K562 (cell line): ENCODE data around the gene MCM7. TPM values are rescaled to one million over a fixed set of nuclear protein-coding genes. Genes with fewer than 3 reads are reported as not detected.

Experiments
- CXXC5 ChIP-seq: fragments of 250-450 bp; sonication (Bioruptor Pico); IDR thresholded peaks from 2 replicates; pipeline ENCODE4 v1.8.0; 2022; ENCODE audit warnings: inconsistent platforms, mild to moderate bottlenecking, moderate library complexity
- HMGXB4 ChIP-seq: sonication (generic); formaldehyde crosslinking; IDR thresholded peaks from 2 replicates; pipeline ENCODE4 v1.8.1; 2023; ENCODE audit warnings: mild to moderate bottlenecking, missing genetic modification reagents
- HNRNPL ChIP-seq: fragments of 200-400 bp; formaldehyde crosslinking; IDR thresholded peaks from 2 replicates; pipeline ENCODE4 v1.6.1; 2017; ENCODE audit warnings: low read depth, mild to moderate bottlenecking, low read length
- MAFF ChIP-seq: IDR thresholded peaks from 2 replicates; pipeline ENCODE4 v1.6.1; 2012; ENCODE audit warnings: low read length, improper control_type of control experiment
- NCOR1 ChIP-seq: fragments of 450-650 bp; IDR thresholded peaks from 2 replicates; pipeline ENCODE4 v1.6.1; 2016; ENCODE audit warnings: mild to moderate bottlenecking, moderate library complexity
- POLR2H ChIP-seq: IDR thresholded peaks from 2 replicates; pipeline ENCODE4 v1.6.1; 2016; ENCODE audit warnings: missing genetic modification characterization, low read depth, mild to moderate bottlenecking, control low read depth, missing compliant biosample characterization, moderate library complexity
- RBBP5 ChIP-seq: fragments of 200-600 bp; sonication (generic); IDR thresholded peaks from 2 replicates; pipeline ENCODE4 v1.6.1; 2012; ENCODE audit warnings: borderline replicate concordance, mild to moderate bottlenecking, low read length, control low read depth, inconsistent platforms; ENCODE audit not compliant: insufficient read depth, poor library complexity, severe bottlenecking
- STAG1 ChIP-seq: sonication (generic); formaldehyde crosslinking; IDR thresholded peaks from 2 replicates; pipeline ENCODE4 v1.5.0; 2020; ENCODE audit warnings: missing genetic modification reagents, borderline replicate concordance
- U2AF2 ChIP-seq: fragments of 200-400 bp; formaldehyde crosslinking; optimal IDR thresholded peaks from 2 replicates; pipeline ENCODE3; 2017; ENCODE audit warnings: low read depth, mild to moderate bottlenecking, low read length
- ZBTB1 ChIP-seq: sonication (generic); formaldehyde crosslinking; IDR thresholded peaks from 2 replicates; pipeline ENCODE4 v1.8.1; 2023; ENCODE audit warnings: missing genetic modification reagents, low read depth, mild to moderate bottlenecking, borderline replicate concordance
- ZNF224 ChIP-seq: sonication (generic); formaldehyde crosslinking; IDR thresholded peaks from 2 replicates; pipeline ENCODE4 v1.8.0; 2022; ENCODE audit warnings: mild to moderate bottlenecking, missing genetic modification reagents
- ZNF274 ChIP-seq: IDR thresholded peaks from 2 replicates; pipeline ENCODE4 v1.6.1; 2011; ENCODE audit warnings: low read depth, mild to moderate bottlenecking, low read length, moderate library complexity, borderline replicate concordance
- polyA plus RNA-seq, 8 experiments: library from polyadenylated mRNA; depleted of rRNA in 4 of 8; stranded (reverse) in 5 of 8; unstranded in 3 of 8; fragments of >200 nt; fragmentation: Nextera tagmentation in 2 of 8; fragmentation: Illumina TruSeq in 1 of 8; extraction: Ambion mirVana in 2 of 8; extraction: Trizol in 1 of 8; gene quantifications; 2 replicates each; pipeline versions ENCODE4 v1.2.1 to v1.2.3, GENCODE V29; 2011 to 2014; ENCODE audit warnings: inconsistent platforms in 1 of 8, missing spikeins in 1 of 8
- total RNA-seq, 7 experiments: library from RNA; depleted of rRNA in 6 of 7; stranded (reverse); fragments of >200 nt in 6 of 7; fragmentation: Illumina TruSeq in 2 of 7; extraction: Trizol in 2 of 7; gene quantifications; 2 replicates each; pipeline versions ENCODE4 v1.2.1 to v1.2.3, GENCODE V29; 2011 to 2021; ENCODE audit warnings: low replicate concordance in 1 of 7
- TF ChIP-seq, protein P1 (sequence below): fragments of 250-450 bp; sonication (Bioruptor Pico); IDR thresholded peaks from 2 replicates; pipeline ENCODE4 v1.4.0; 2020
- TF ChIP-seq, protein P2 (sequence below): fragments of 450-650 bp; IDR thresholded peaks from 2 replicates; pipeline ENCODE4 v1.6.1; 2014; ENCODE audit warnings: low read depth, mild to moderate bottlenecking, moderate library complexity, borderline replicate concordance
- TF ChIP-seq, protein P3 (sequence below), 3 experiments: IDR thresholded peaks in 2 of 3; conservative IDR thresholded peaks in 1 of 3; 2 replicates each; pipeline ENCODE4 v1.5.1; 2011 to 2012; ENCODE audit warnings: low read length in 3 of 3, mild to moderate bottlenecking in 3 of 3, control low read depth in 2 of 3, improper control_type of control experiment in 1 of 3, inconsistent platforms in 1 of 3, low read depth in 1 of 3, mixed read lengths in 1 of 3, moderate library complexity in 1 of 3; ENCODE audit not compliant: insufficient read depth in 2 of 3

Gene MCM7
- total and polyA plus RNA-seq, 9 of the 15 experiments (the other 6 are each of a cell fraction or from before 2014, with no cell fraction given), result 329 to 856 (median 437) TPM

GRCh38 chr7:100088621-100089457, 12.4 kb downstream of the MCM7 start, which contains the start of gene COPS6 (continued):
- TF ChIP-seq, protein P1, sequence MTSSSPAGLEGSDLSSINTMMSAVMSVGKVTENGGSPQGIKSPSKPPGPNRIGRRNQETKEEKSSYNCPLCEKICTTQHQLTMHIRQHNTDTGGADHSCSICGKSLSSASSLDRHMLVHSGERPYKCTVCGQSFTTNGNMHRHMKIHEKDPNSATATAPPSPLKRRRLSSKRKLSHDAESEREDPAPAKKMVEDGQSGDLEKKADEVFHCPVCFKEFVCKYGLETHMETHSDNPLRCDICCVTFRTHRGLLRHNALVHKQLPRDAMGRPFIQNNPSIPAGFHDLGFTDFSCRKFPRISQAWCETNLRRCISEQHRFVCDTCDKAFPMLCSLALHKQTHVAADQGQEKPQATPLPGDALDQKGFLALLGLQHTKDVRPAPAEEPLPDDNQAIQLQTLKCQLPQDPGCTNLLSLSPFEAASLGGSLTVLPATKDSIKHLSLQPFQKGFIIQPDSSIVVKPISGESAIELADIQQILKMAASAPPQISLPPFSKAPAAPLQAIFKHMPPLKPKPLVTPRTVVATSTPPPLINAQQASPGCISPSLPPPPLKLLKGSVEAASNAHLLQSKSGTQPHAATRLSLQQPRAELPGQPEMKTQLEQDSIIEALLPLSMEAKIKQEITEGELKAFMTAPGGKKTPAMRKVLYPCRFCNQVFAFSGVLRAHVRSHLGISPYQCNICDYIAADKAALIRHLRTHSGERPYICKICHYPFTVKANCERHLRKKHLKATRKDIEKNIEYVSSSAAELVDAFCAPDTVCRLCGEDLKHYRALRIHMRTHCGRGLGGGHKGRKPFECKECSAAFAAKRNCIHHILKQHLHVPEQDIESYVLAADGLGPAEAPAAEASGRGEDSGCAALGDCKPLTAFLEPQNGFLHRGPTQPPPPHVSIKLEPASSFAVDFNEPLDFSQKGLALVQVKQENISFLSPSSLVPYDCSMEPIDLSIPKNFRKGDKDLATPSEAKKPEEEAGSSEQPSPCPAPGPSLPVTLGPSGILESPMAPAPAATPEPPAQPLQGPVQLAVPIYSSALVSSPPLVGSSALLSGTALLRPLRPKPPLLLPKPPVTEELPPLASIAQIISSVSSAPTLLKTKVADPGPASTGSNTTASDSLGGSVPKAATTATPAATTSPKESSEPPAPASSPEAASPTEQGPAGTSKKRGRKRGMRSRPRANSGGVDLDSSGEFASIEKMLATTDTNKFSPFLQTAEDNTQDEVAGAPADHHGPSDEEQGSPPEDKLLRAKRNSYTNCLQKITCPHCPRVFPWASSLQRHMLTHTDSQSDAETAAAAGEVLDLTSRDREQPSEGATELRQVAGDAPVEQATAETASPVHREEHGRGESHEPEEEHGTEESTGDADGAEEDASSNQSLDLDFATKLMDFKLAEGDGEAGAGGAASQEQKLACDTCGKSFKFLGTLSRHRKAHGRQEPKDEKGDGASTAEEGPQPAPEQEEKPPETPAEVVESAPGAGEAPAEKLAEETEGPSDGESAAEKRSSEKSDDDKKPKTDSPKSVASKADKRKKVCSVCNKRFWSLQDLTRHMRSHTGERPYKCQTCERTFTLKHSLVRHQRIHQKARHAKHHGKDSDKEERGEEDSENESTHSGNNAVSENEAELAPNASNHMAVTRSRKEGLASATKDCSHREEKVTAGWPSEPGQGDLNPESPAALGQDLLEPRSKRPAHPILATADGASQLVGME, result peak; percentile 82; the same call in 1 of the 2 replicates
- TF ChIP-seq POLR2H (peak; percentile 91), CXXC5 (CRISPR knock-in tag) (peak; percentile 97), RBBP5 (peak; percentile 95), ZBTB1 (CRISPR knock-in tag) (peak; percentile 94), MAFF (no peak), NCOR1 (peak; percentile 57), U2AF2 (no peak), HMGXB4 (CRISPR knock-in tag) (peak; percentile 100), HNRNPL (no peak), ZNF274 (no peak), ZNF224 (CRISPR knock-in tag) (peak; percentile 96; the same call in 1 of the 2 replicates), STAG1 (CRISPR knock-in tag) (peak; percentile 65)
- TF ChIP-seq, protein P2, sequence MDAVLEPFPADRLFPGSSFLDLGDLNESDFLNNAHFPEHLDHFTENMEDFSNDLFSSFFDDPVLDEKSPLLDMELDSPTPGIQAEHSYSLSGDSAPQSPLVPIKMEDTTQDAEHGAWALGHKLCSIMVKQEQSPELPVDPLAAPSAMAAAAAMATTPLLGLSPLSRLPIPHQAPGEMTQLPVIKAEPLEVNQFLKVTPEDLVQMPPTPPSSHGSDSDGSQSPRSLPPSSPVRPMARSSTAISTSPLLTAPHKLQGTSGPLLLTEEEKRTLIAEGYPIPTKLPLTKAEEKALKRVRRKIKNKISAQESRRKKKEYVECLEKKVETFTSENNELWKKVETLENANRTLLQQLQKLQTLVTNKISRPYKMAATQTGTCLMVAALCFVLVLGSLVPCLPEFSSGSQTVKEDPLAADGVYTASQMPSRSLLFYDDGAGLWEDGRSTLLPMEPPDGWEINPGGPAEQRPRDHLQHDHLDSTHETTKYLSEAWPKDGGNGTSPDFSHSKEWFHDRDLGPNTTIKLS, result peak; percentile 85; the same call in 1 of the 2 replicates
- TF ChIP-seq, protein P3, sequence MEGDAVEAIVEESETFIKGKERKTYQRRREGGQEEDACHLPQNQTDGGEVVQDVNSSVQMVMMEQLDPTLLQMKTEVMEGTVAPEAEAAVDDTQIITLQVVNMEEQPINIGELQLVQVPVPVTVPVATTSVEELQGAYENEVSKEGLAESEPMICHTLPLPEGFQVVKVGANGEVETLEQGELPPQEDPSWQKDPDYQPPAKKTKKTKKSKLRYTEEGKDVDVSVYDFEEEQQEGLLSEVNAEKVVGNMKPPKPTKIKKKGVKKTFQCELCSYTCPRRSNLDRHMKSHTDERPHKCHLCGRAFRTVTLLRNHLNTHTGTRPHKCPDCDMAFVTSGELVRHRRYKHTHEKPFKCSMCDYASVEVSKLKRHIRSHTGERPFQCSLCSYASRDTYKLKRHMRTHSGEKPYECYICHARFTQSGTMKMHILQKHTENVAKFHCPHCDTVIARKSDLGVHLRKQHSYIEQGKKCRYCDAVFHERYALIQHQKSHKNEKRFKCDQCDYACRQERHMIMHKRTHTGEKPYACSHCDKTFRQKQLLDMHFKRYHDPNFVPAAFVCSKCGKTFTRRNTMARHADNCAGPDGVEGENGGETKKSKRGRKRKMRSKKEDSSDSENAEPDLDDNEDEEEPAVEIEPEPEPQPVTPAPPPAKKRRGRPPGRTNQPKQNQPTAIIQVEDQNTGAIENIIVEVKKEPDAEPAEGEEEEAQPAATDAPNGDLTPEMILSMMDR (IDR thresholded peaks at IDR 0.05 in 2 of 3, conservative IDR thresholded peaks at IDR 0.05 in 1 of 3; ENCODE audit: insufficient read depth in 2 of 3, low read depth in 1 of 3, low read length in 3 of 3), result no peak
